GM23248 (cell line): ENCODE results near the gene DAND5.

Experiments used
- EZH2 ChIP-seq: fragments of 200-600 bp; sonication (generic); IDR thresholded peaks from 2 replicates; pipeline ENCODE4 v1.6.1; 2018; ENCODE audit warnings: antibody characterized with exemption, mild to moderate bottlenecking; ENCODE audit not compliant: insufficient read depth, poor library complexity, severe bottlenecking
- EZH2phosphoT487 ChIP-seq: fragments of 200-600 bp; sonication (generic); IDR thresholded peaks from 2 replicates; pipeline ENCODE4 v1.6.1; 2018; ENCODE audit warnings: antibody characterized with exemption, moderate library complexity, mild to moderate bottlenecking, low read depth; ENCODE audit not compliant: insufficient read depth

DNA sequence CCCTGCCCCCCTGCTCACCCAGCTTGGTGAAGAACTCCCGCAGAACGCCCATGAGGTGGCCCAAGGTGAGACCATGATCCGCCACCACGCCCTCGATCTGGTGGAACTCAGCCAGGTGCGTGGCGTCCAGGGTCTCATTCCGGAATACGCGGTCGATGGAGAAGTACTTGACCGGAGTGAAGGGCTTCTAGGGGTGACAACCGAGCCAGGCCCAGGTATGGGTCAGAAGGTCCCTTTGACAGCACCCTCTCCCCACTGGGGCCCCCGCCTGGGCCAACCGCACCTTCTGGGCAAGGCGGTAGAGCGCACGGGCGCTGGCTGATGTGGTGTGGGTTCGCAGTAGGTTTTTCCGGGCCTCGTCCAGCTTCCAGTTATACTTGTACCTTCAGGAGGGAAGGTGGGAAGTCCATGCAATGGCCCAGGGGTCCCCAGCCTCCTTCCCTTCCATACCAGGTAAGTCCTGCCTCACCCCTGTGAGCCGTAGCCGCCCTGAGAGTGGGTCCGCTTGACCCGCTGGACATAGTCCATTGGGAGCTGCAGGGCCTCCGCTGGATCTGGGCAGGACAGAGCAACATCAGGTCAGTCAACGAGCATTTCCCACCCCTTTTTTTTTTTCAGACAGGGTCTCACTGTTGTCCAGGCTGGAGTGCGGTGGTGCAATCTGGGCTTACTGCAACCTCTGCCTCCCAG lies 44.6 kb upstream of the DAND5 start:
- no peak for TF ChIP-seq EZH2phosphoT487
- no peak for TF ChIP-seq EZH2
